Body of pancreas (tissue), 4 donors: Measurements from ENCODE around the gene NEMP2. TPM values are rescaled to one million over a fixed set of nuclear protein-coding genes. Genes with fewer than 3 reads are reported as not detected.

Experiments
- ATAC-seq: fragments of 150-250 bp; one replicate; pipeline ENCODE4 v1.9.1; 2016
- DNase-seq, 4 donors: peaks; one replicate each; pipeline ENCODE4 v3.0.0-alpha.2; 2019
- H3K27ac ChIP-seq, 4 donors: fragments of 200-600 bp; sonication (generic); 1 replicate in 3 of 4; 2 replicates in 1 of 4; pipeline versions ENCODE4 v1.5.1 to v1.6.1; 2016 to 2019; ENCODE audit warnings: mild to moderate bottlenecking in 1 of 4, mixed read lengths in 1 of 4, moderate library complexity in 1 of 4
- H3K27me3 ChIP-seq, 2 donors: fragments of 200-600 bp; sonication (generic); one replicate each; pipeline ENCODE4 v1.6.0; 2016; ENCODE audit warnings: mild to moderate bottlenecking in 1 of 2
- H3K36me3 ChIP-seq, 2 donors: fragments of 200-600 bp; sonication (generic); replicated peaks in 1 of 2; 2 replicates each; pipeline ENCODE4 v1.5.1; 2016; ENCODE audit warnings: low read depth in 2 of 2; ENCODE audit not compliant: insufficient read depth in 1 of 2
- H3K4me1 ChIP-seq: fragments of 200-600 bp; sonication (generic); one replicate; pipeline ENCODE4 v1.6.0; 2016
- H3K4me3 ChIP-seq, 2 donors: fragments of 200-600 bp; sonication (generic); 1 replicate in 1 of 2; 2 replicates in 1 of 2; pipeline ENCODE4 v1.5.1; 2016 to 2019
- H3K9me3 ChIP-seq, 3 donors: fragments of 200-600 bp; sonication (generic); 1 replicate in 2 of 3; 2 replicates in 1 of 3; pipeline ENCODE4 v1.5.1; 2016
- POLR2A ChIP-seq, 3 donors: fragments of 450-650 bp; IDR thresholded peaks; one replicate each; pipeline ENCODE4 v1.6.1; 2016; ENCODE audit warnings: antibody characterized with exemption in 3 of 3, mild to moderate bottlenecking in 2 of 3
- WGBS, 2 donors: methylation state at CpG; one replicate each; pipeline ENCODE4 v1.1.5; 2017; 5-methylcytosine and 5-hydroxymethylcytosine counted together
- intact Hi-C: fragments of 100-400 bp; cut with DNase I; formaldehyde crosslinking; loops from one replicate; pipeline ENCODE4 v1.15.1; 2023
- total RNA-seq, 2 donors: library from RNA; depleted of rRNA; stranded (reverse); fragments of >200 nt; gene quantifications; one replicate each; pipeline ENCODE4 v1.1.0, GENCODE V29; 2016
- TF ChIP-seq, protein P1 (sequence below), 7 experiments: fragments of 450-650 bp in 4 of 7; fragments of 200-600 bp in 3 of 7; sonication (generic) in 3 of 7; IDR thresholded peaks; one replicate each; pipeline ENCODE4 v1.5.1; 2016 to 2019; ENCODE audit warnings: antibody characterized with exemption in 7 of 7

NEMP2 gene
- total RNA-seq, 2 donors from 2014 or later, result 3.0 to 3.9 TPM

DNA sequence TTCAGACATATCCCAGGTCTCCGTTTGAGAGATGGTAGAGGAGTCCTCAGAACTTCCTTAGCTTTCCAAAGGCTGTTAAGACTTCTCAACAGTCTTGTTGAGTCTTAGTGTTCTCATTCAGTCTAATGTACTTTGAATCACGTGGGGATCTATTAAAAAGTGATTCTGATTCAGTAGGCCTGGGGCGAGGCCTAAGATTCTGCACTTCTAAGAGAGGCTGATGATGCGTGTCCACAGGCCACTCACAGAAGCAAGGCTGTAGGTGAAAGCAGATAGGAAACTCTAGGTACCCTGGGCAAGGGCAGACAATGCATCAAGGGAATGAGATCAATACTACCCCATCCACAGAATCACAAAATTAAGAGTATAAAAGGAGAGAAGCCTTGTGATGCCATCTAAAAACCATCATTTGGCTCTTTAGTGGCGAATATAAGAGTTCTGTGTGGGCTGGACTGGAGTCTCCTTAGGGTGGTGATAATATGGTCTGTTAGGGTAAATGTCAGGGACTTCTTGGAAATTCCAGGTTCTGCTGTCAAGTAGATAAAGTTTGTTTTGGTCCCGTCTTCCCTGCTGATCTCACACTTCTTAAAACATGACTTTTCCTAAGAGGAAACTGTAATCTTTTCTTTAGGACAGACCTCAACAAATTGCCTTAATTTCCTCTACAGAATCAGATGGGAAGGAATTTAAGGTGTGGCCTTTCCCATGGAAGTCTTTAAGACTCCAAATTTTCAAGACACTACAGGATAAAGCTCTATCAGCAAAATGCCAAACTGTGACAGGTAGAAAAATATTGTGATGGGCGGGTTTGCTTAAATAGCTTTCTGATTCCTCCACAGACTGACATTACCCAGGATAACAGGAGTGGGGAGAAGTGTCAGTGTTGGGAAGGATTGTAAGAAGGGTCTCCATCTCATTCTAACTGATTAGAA, 45.7 kb upstream of the NEMP2 start:
- Histone ChIP-seq H3K4me1 (peaks cover 10% of the 10 kb centered on the region), H3K36me3 (no peaks in the 10 kb centered on the region), H3K27ac (no peak overlapping the region), H3K9me3 (no peaks in the 10 kb centered on the region), H3K4me3 (no peak overlapping the region), H3K27me3 (no peaks in the 10 kb centered on the region)
- no peak for DNase-seq
- WGBS, 2 donors, result 92 to 95% methylated on average over 7 of the region's 7 CpGs
- ATAC-seq, result no peak
- TF ChIP-seq, protein P1, sequence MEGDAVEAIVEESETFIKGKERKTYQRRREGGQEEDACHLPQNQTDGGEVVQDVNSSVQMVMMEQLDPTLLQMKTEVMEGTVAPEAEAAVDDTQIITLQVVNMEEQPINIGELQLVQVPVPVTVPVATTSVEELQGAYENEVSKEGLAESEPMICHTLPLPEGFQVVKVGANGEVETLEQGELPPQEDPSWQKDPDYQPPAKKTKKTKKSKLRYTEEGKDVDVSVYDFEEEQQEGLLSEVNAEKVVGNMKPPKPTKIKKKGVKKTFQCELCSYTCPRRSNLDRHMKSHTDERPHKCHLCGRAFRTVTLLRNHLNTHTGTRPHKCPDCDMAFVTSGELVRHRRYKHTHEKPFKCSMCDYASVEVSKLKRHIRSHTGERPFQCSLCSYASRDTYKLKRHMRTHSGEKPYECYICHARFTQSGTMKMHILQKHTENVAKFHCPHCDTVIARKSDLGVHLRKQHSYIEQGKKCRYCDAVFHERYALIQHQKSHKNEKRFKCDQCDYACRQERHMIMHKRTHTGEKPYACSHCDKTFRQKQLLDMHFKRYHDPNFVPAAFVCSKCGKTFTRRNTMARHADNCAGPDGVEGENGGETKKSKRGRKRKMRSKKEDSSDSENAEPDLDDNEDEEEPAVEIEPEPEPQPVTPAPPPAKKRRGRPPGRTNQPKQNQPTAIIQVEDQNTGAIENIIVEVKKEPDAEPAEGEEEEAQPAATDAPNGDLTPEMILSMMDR (IDR thresholded peaks at IDR 0.05), result no peak
- no peak for TF ChIP-seq POLR2A (IDR thresholded peaks at IDR 0.05)
- intact Hi-C loops, result no loop called here

DNA sequence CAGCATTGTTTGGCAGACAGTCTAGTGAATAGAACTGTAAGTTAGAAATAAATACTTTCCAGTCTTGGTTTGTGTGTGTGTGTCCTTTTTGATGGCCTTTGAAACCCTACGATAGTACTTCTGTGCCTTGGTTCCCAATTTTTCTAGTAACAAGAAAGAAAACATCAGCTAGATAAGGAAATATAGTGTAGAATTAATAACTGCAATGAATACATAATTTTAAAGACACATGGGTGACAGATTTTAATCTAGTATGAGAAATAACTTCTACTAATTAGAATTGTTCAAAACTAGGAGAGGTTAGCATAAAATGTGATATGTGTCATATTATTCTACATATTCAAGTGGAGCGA, 44.5 kb upstream of the NEMP2 start:
- Histone ChIP-seq H3K27ac (no peak overlapping the region), H3K9me3 (no peaks in the 10 kb centered on the region), H3K36me3 (no peaks in the 10 kb centered on the region), H3K27me3 (no peaks in the 10 kb centered on the region), H3K4me1 (peaks cover 10% of the 10 kb centered on the region), H3K4me3 (no peak overlapping the region)
- TF ChIP-seq, protein P1 (IDR thresholded peaks at IDR 0.05), result no peak
- TF ChIP-seq POLR2A (IDR thresholded peaks at IDR 0.05), result no peak
- ATAC-seq (no peak), DNase-seq (no peak)
- 52 to 54% methylated on average over 2 of the region's 2 CpGs for WGBS, 2 donors
- intact Hi-C loops, result no loop called here

DNA sequence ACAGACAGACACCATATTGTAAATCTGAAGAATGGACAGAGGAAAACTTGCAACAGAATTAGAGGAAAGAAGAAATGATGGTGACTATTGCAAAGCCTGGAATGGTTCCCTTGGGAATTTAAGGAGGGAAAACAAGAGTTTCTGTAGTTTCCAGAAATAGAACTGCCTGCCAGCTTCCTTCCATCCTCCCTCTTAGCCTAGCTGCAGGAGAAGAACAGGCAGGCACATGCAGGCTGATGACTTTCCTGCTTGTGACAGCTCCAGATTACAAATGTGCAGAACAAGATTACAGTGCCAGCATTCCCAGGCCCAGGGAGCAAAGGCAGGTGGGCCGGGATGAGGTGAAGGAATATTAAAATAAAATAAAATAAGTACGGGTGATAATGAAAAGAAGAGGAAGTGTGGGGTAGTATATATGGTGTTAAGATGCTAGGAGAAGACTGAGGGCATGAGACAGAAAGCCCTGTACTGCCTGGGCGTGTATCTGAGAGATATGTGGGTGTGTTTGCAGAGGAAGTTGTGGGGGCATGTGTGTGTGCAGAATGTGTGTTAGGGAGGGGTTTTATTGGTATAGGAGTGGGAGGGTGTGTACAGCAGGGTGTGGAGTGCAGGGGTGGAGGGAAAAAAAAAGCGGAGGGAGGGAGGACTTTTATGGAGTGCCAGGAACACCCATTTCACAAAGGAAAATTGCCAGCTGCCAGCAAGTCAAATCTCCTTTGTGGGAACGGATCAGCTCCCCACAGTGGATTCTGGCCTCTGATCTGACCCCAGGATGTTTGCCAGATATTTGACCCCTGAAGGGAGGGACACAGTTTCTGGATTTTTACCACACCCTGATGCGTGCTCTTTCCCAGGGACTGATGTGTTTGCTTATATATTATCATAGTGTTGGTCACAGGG, 43.9 kb upstream of the NEMP2 start:
- Histone ChIP-seq H3K36me3 (no peaks in the 10 kb centered on the region), H3K27me3 (no peaks in the 10 kb centered on the region), H3K4me1 (peaks cover 10% of the 10 kb centered on the region), H3K4me3 (no peak overlapping the region), H3K9me3 (no peaks in the 10 kb centered on the region), H3K27ac (no peak overlapping the region)
- WGBS, 2 donors, result 2 to 8% methylated on average over 6 of the region's 6 CpGs
- DNase-seq (peak in 3 of 4 donors; percentile 14 to 21 (median 18)), ATAC-seq (peak; percentile 38)
- TF ChIP-seq POLR2A (IDR thresholded peaks at IDR 0.05), result no peak
- TF ChIP-seq, protein P1 (IDR thresholded peaks at IDR 0.05), result peak in 1 of 7 experiments; percentile 9
- intact Hi-C loops, result no loop called here

- H3K4me1 ChIP-seq, result peaks cover 10% of the 10 kb centered on the region
- no peak overlapping the region for H3K4me3 ChIP-seq
- DNase-seq (no peak), ATAC-seq (no peak)
- WGBS, 2 donors, result 88 to 90% methylated on average over 6 of the region's 6 CpGs
- no peaks in the 10 kb centered on the region for H3K36me3 ChIP-seq
- no peaks in the 10 kb centered on the region for H3K9me3 ChIP-seq
- H3K27me3 ChIP-seq, result no peaks in the 10 kb centered on the region
- TF ChIP-seq, protein P1 (IDR thresholded peaks at IDR 0.05), result no peak
- no peak for TF ChIP-seq POLR2A (IDR thresholded peaks at IDR 0.05)
- no peak overlapping the region for H3K27ac ChIP-seq
- intact Hi-C loops, result no loop called here
These were observed 42.1 kb upstream of the NEMP2 start for GRCh38 chr2:190576573-190576972.
